H1 (cell line): ENCODE results near the gene OR5W2. TPM values are rescaled to one million over a fixed set of nuclear protein-coding genes. Genes with fewer than 3 reads are reported as not detected.

Experiments used
- CTCF ChIA-PET: fragments of 300-600 bp; sonication (Branson Sonifier 250); formaldehyde crosslinking; loops from one replicate; lab custom pipeline; 2021; ENCODE audit not compliant: partially characterized antibody; lab: Charles Lee
- POLR2A ChIA-PET: fragments of 300-600 bp; sonication (Branson Sonifier 250); formaldehyde crosslinking; loops from one replicate; lab custom pipeline; 2021; ENCODE audit warnings: inconsistent platforms; ENCODE audit not compliant: partially characterized antibody; lab: Charles Lee
- DNase-seq, 2 experiments: peaks; one replicate each; pipeline versions ENCODE4 v3.0.0 to v3.0.0-alpha.2; 2010 to 2022; ENCODE audit warnings: low spot score in 2 of 2, low read depth in 1 of 2, mixed read lengths in 1 of 2
- FAIRE-seq: peaks from 2 replicates; lab custom pipeline; 2011; peaks lifted over from hg19 to GRCh38; lab: Jason Lieb, UNC
- H2AFZ ChIP-seq: 2 replicates; pipeline ENCODE4 v1.8.1; 2012; ENCODE audit warnings: low read length, inconsistent platforms
- H2AK5ac ChIP-seq: 2 replicates; pipeline ENCODE4 v1.6.1; 2013; ENCODE audit warnings: low read depth, low read length
- H2BK120ac ChIP-seq: replicated peaks from 2 replicates; pipeline ENCODE3; 2013; ENCODE audit warnings: low read depth, low read length, inconsistent platforms
- H2BK12ac ChIP-seq: 2 replicates; pipeline ENCODE4 v1.6.1; 2013; ENCODE audit warnings: low read depth, low read length
- H2BK15ac ChIP-seq: 2 replicates; pipeline ENCODE4 v1.6.1; 2013; ENCODE audit warnings: low read length
- H2BK20ac ChIP-seq: 2 replicates; pipeline ENCODE4 v1.6.1; 2013; ENCODE audit warnings: low read length
- H2BK5ac ChIP-seq: 2 replicates; pipeline ENCODE4 v1.6.1; 2013; ENCODE audit warnings: low read depth, low read length
- H3K14ac ChIP-seq: 2 replicates; pipeline ENCODE4 v1.6.1; 2013; ENCODE audit warnings: inconsistent platforms; ENCODE audit not compliant: insufficient read length
- H3K18ac ChIP-seq: 2 replicates; pipeline ENCODE4 v1.6.1; 2013; ENCODE audit warnings: low read length; ENCODE audit errors: extremely low read depth
- H3K23ac ChIP-seq: 2 replicates; pipeline ENCODE4 v1.6.1; 2013; ENCODE audit warnings: inconsistent platforms; ENCODE audit not compliant: insufficient read length
- H3K23me2 ChIP-seq: 2 replicates; pipeline ENCODE4 v1.6.1; 2013; ENCODE audit warnings: low read depth, low read length
- H3K27ac ChIP-seq: 2 replicates; pipeline ENCODE4 v1.6.1; 2011; ENCODE audit warnings: low read depth, low read length, inconsistent platforms
- H3K27me3 ChIP-seq, 4 experiments: replicated peaks in 1 of 4; 1 replicate in 1 of 4; 2 replicates in 3 of 4; pipeline versions ENCODE4 v1.6.1 to v1.8.1; 2011 to 2013; ENCODE audit warnings: low read length in 3 of 4, mild to moderate bottlenecking in 3 of 4, inconsistent platforms in 2 of 4, mixed read lengths in 2 of 4, moderate library complexity in 1 of 4; ENCODE audit not compliant: control insufficient read depth in 3 of 4, insufficient read depth in 3 of 4; ENCODE audit errors: extremely low read depth in 1 of 4
- H3K36me3 ChIP-seq, 4 experiments: 2 replicates each; pipeline versions ENCODE4 v1.6.1 to v1.8.1; 2011 to 2013; ENCODE audit warnings: mild to moderate bottlenecking in 4 of 4, low read length in 3 of 4, moderate library complexity in 2 of 4, control low read depth in 1 of 4, inconsistent platforms in 1 of 4; ENCODE audit not compliant: insufficient read depth in 4 of 4, control insufficient read depth in 2 of 4
- H3K4ac ChIP-seq: replicated peaks from 2 replicates; pipeline ENCODE3; 2013; ENCODE audit warnings: low read length, low read depth, mixed read lengths, inconsistent platforms; ENCODE audit not compliant: insufficient read length
- H3K4me1 ChIP-seq, 4 experiments: replicated peaks in 1 of 4; 1 replicate in 1 of 4; 2 replicates in 3 of 4; pipeline versions ENCODE4 v1.6.1 to v1.8.1; 2011 to 2013; ENCODE audit warnings: low read length in 3 of 4, inconsistent platforms in 2 of 4, mixed read lengths in 1 of 4; ENCODE audit not compliant: insufficient read depth in 4 of 4, control insufficient read depth in 3 of 4
- H3K4me2 ChIP-seq, 2 experiments: 2 replicates each; pipeline versions ENCODE4 v1.6.1 to v1.8.1; 2011 to 2013; ENCODE audit warnings: low read depth in 2 of 2, low read length in 2 of 2, control low read depth in 1 of 2, inconsistent platforms in 1 of 2, mild to moderate bottlenecking in 1 of 2; ENCODE audit not compliant: insufficient read depth in 1 of 2
- H3K4me3 ChIP-seq, 4 experiments: fragments of 200-600, 300-600 bp in 1 of 4; sonication (generic), shearing (Covaris generic), sonication (Bioruptor Twin) in 1 of 4; 2 replicates each; pipeline versions ENCODE4 v1.5.1 to v1.8.1; 2011 to 2016; ENCODE audit warnings: low read length in 4 of 4, low read depth in 3 of 4, control low read depth in 2 of 4, inconsistent platforms in 2 of 4, mild to moderate bottlenecking in 2 of 4, mixed read lengths in 1 of 4, moderate library complexity in 1 of 4; ENCODE audit not compliant: insufficient read depth in 2 of 4; ENCODE audit errors: extremely low read depth in 1 of 4
- H3K56ac ChIP-seq: replicated peaks from 2 replicates; pipeline ENCODE3; 2013; ENCODE audit warnings: low read depth, mild to moderate bottlenecking, mixed read lengths, low read length, inconsistent platforms; ENCODE audit not compliant: insufficient read length
- H3K79me1 ChIP-seq: 2 replicates; pipeline ENCODE4 v1.6.1; 2013; ENCODE audit warnings: low read depth, low read length, control low read depth
- H3K79me2 ChIP-seq, 2 experiments: 2 replicates each; pipeline versions ENCODE4 v1.6.1 to v1.8.1; 2012 to 2013; ENCODE audit warnings: low read length in 2 of 2, mild to moderate bottlenecking in 2 of 2, inconsistent platforms in 1 of 2; ENCODE audit not compliant: insufficient read depth in 2 of 2, control insufficient read depth in 1 of 2
- H3K9ac ChIP-seq, 4 experiments: replicated peaks in 1 of 4; 1 replicate in 1 of 4; 2 replicates in 3 of 4; pipeline versions ENCODE4 v1.6.1 to v1.8.1; 2011 to 2013; ENCODE audit warnings: low read depth in 3 of 4, low read length in 3 of 4, control low read depth in 2 of 4, mild to moderate bottlenecking in 2 of 4, moderate library complexity in 2 of 4, inconsistent platforms in 1 of 4; ENCODE audit errors: extremely low read depth in 1 of 4
- H3K9me3 ChIP-seq, 2 experiments: 2 replicates each; pipeline versions ENCODE4 v1.6.1 to v1.8.1; 2012 to 2013; ENCODE audit warnings: mild to moderate bottlenecking in 2 of 2, moderate library complexity in 2 of 2, control low read depth in 1 of 2, inconsistent platforms in 1 of 2, low read depth in 1 of 2, low read length in 1 of 2, mixed read lengths in 1 of 2; ENCODE audit not compliant: insufficient read depth in 2 of 2
- H4K20me1 ChIP-seq, 2 experiments: replicated peaks in 1 of 2; 2 replicates each; pipeline versions ENCODE3 to v1.8.1; 2011 to 2013; ENCODE audit warnings: inconsistent platforms in 2 of 2, low read length in 2 of 2, mild to moderate bottlenecking in 1 of 2; ENCODE audit not compliant: insufficient read depth in 2 of 2, control insufficient read depth in 1 of 2
- H4K5ac ChIP-seq: 2 replicates; pipeline ENCODE4 v1.6.1; 2013; ENCODE audit warnings: low read length, low read depth, mixed read lengths, inconsistent platforms; ENCODE audit not compliant: insufficient read length
- H4K8ac ChIP-seq: 2 replicates; pipeline ENCODE4 v1.8.0; 2013; ENCODE audit warnings: mild to moderate bottlenecking, moderate library complexity, low read length, inconsistent platforms; ENCODE audit not compliant: insufficient read depth; ENCODE audit errors: extremely low read depth
- H4K91ac ChIP-seq: replicated peaks from 2 replicates; pipeline ENCODE3; 2013; ENCODE audit warnings: low read length, mixed read lengths, inconsistent platforms; ENCODE audit not compliant: insufficient read length
- CHD1 ChIP-seq: IDR thresholded peaks from 2 replicates; pipeline ENCODE4 v1.6.1; 2012; ENCODE audit warnings: low read depth, low read length, improper control_type of control experiment
- EZH2 ChIP-seq: fragments of 200-600 bp; sonication (generic); IDR thresholded peaks from 2 replicates; pipeline ENCODE4 v1.7.1; 2012; ENCODE audit warnings: low read depth, mild to moderate bottlenecking, moderate library complexity, low read length, inconsistent platforms; ENCODE audit not compliant: severe bottlenecking
- HDAC2 ChIP-seq, 2 experiments: fragments of 300-600 bp in 1 of 2; sonication (generic) in 1 of 2; IDR thresholded peaks; 2 replicates each; pipeline ENCODE4 v1.6.1; 2011 to 2012; ENCODE audit warnings: low read depth in 2 of 2, low read length in 2 of 2, mild to moderate bottlenecking in 2 of 2, moderate library complexity in 2 of 2, borderline replicate concordance in 1 of 2, inconsistent platforms in 1 of 2
- KDM4A ChIP-seq: IDR thresholded peaks from one replicate; pipeline ENCODE4 v1.7.1; 2012; ENCODE audit warnings: low read depth, mild to moderate bottlenecking, moderate library complexity, low read length, inconsistent platforms; ENCODE audit not compliant: severe bottlenecking
- whole genome bisulfite sequencing, 2 experiments: shearing (Covaris generic) in 1 of 2; methylation state at CpG; one replicate each; pipeline versions ENCODE4 v1.1.6 to v1.1.7; 2013 to 2015; ENCODE audit warnings: low lambda C conversion rate in 2 of 2, mixed read lengths in 2 of 2, inconsistent platforms in 1 of 2, low coverage in 1 of 2, missing lambda C conversion rate in 1 of 2; ENCODE audit not compliant: insufficient replicate concordance in 2 of 2, insufficient coverage in 1 of 2, insufficient read length in 1 of 2; ENCODE audit errors: extremely low coverage in 1 of 2, missing lambda C conversion rate in 1 of 2; 5-methylcytosine and 5-hydroxymethylcytosine counted together
- polyA plus RNA-seq, 7 experiments: library from polyadenylated mRNA; depleted of rRNA in 3 of 7; stranded (reverse) in 5 of 7; unstranded in 2 of 7; fragments of >200 nt in 5 of 7; fragments of 200-250 nt in 2 of 7; gene quantifications; 1 replicate in 5 of 7; 2 replicates in 1 of 7; 4 replicates in 1 of 7; pipeline versions ENCODE4 v1.2.1 to v1.2.3, GENCODE V29; 2011 to 2013; ENCODE audit warnings: missing spikeins in 2 of 7, mixed read lengths in 2 of 7
- total RNA-seq: library from RNA; stranded (reverse); fragmentation: NEBNext Ultra II Directional; extraction: Animal tissue kit (Norgen Biotek cat#: 25700); gene quantifications from 2 replicates; pipeline ENCODE4 v1.2.1, GENCODE V29; 2021
- TF ChIP-seq, protein P1 (sequence below): IDR thresholded peaks from 2 replicates; pipeline ENCODE4 v1.6.1; 2012; ENCODE audit warnings: inconsistent platforms
- TF ChIP-seq, protein P2 (sequence below): IDR thresholded peaks from 2 replicates; pipeline ENCODE4 v1.6.1; 2011; ENCODE audit warnings: low read depth, mild to moderate bottlenecking, low read length; ENCODE audit not compliant: insufficient read depth
- TF ChIP-seq, protein P3 (sequence below): IDR thresholded peaks from 2 replicates; pipeline ENCODE4 v1.6.1; 2011; ENCODE audit warnings: low read length, improper control_type of control experiment

The OR5W2 gene
- total and polyA plus RNA-seq, 2 of the 8 experiments (the other 6 are each of a cell fraction or from before 2014, with no cell fraction given) = not detected

DNA sequence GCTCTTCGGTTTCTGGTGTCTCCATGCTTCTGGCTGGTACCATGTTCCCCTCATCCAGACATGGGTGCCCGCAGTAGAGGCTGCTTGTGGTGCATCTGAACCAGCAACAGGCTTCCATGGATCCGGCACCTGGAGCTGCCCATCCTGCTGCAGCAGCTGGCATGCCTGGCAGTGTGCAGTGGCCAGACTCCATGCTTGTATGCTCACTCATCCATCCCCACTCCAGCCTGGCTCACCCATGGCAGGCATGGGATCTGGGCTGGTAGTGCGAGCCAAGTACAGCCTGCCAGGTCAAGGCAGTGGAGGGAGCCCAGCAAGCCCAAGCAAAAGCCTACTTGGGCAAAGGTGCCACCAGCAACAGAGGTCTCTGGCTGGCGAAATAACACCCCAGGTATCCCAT lies 6.2 kb upstream of the OR5W2 start:
- no peak overlapping the region for H2BK120ac ChIP-seq
- H2AFZ ChIP-seq = no peak overlapping the region
- H4K20me1 ChIP-seq = no peaks in the 10 kb centered on the region
- H4K8ac ChIP-seq = no peak overlapping the region
- no peak overlapping the region for H2AK5ac ChIP-seq
- 95% methylated on average over 5 of the region's 5 CpGs; no CpG with 5 or more reads in 1 of the 2 experiments for WGBS, 2 experiments
- H3K4me1 ChIP-seq = no peaks in the 10 kb centered on the region
- H3K27ac ChIP-seq = no peak overlapping the region
- CTCF ChIA-PET = no interaction called here
- no peak overlapping the region for H3K4ac ChIP-seq
- POLR2A ChIA-PET = no interaction called here
- no peaks in the 10 kb centered on the region for H3K23me2 ChIP-seq
- H3K56ac ChIP-seq = no peak overlapping the region
- FAIRE-seq (no peak), DNase-seq (no peak)
- H3K23ac ChIP-seq = no peak overlapping the region
- H3K9me3 ChIP-seq = peaks cover 4 to 8% of the 10 kb centered on the region in 2 experiments; a peak in 3 of 4 replicates
- H2BK12ac ChIP-seq = no peak overlapping the region
- H3K27me3 ChIP-seq = no peaks in the 10 kb centered on the region
- H4K5ac ChIP-seq = no peak overlapping the region
- H3K4me2 ChIP-seq = no peak overlapping the region
- H3K18ac ChIP-seq = no peak overlapping the region
- no peak overlapping the region for H4K91ac ChIP-seq
- H2BK5ac ChIP-seq = no peak overlapping the region
- no peak overlapping the region for H2BK15ac ChIP-seq
- H3K79me2 ChIP-seq = no peaks in the 10 kb centered on the region
- TF ChIP-seq KDM4A = no peak
- TF ChIP-seq, protein P1, sequence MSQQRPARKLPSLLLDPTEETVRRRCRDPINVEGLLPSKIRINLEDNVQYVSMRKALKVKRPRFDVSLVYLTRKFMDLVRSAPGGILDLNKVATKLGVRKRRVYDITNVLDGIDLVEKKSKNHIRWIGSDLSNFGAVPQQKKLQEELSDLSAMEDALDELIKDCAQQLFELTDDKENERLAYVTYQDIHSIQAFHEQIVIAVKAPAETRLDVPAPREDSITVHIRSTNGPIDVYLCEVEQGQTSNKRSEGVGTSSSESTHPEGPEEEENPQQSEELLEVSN = no peak
- TF ChIP-seq EZH2 = no peak
- TF ChIP-seq, protein P2, sequence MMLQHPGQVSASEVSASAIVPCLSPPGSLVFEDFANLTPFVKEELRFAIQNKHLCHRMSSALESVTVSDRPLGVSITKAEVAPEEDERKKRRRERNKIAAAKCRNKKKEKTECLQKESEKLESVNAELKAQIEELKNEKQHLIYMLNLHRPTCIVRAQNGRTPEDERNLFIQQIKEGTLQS = no peak
- no peak for TF ChIP-seq CHD1
- no peak for TF ChIP-seq HDAC2 (IDR thresholded peaks at IDR 0.05; ENCODE audit: borderline replicate concordance in 1 of 2, low read depth in 2 of 2, low read length in 2 of 2)
- TF ChIP-seq, protein P3, sequence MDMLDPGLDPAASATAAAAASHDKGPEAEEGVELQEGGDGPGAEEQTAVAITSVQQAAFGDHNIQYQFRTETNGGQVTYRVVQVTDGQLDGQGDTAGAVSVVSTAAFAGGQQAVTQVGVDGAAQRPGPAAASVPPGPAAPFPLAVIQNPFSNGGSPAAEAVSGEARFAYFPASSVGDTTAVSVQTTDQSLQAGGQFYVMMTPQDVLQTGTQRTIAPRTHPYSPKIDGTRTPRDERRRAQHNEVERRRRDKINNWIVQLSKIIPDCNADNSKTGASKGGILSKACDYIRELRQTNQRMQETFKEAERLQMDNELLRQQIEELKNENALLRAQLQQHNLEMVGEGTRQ = no peak
- TF ChIP-seq, all 59 proteins: peak for 0
- Histone ChIP-seq H3K79me1 (no peaks in the 10 kb centered on the region), H3K9ac (no peak overlapping the region), H3K4me3 (no peak overlapping the region), H3K14ac (no peak overlapping the region), H3K36me3 (no peaks in the 10 kb centered on the region), H2BK20ac (no peak overlapping the region)
